Keratinocyte (primary cell): Measurements from ENCODE around the gene PSAP. TPM values are rescaled to one million over a fixed set of nuclear protein-coding genes. Genes with fewer than 3 reads are reported as not detected.

ENCODE experiments used
- DNase-seq: peaks from one replicate; pipeline ENCODE4 v3.0.0-alpha.2; 2011; ENCODE audit warnings: low read depth, missing footprints, low spot score
- FAIRE-seq: peaks from 2 replicates; lab custom pipeline; 2011; peaks lifted over from hg19 to GRCh38; lab: Jason Lieb, UNC
- H2AFZ ChIP-seq: 2 replicates; pipeline ENCODE4 v1.6.0; 2012; ENCODE audit warnings: low read length, control low read depth, inconsistent platforms; ENCODE audit not compliant: control insufficient read depth
- H3K27ac ChIP-seq: 2 replicates; pipeline ENCODE4 v1.5.1; 2011; ENCODE audit warnings: low read length; ENCODE audit not compliant: control insufficient read depth, insufficient read depth
- H3K27me3 ChIP-seq: 3 replicates; pipeline ENCODE4 v1.6.0; 2011; ENCODE audit warnings: low read length; ENCODE audit not compliant: control insufficient read depth, insufficient read depth; ENCODE audit errors: extremely low read depth
- H3K36me3 ChIP-seq, 2 experiments: 2 replicates in 1 of 2; 3 replicates in 1 of 2; pipeline ENCODE4 v1.5.1; 2011; ENCODE audit warnings: low read length in 2 of 2, mild to moderate bottlenecking in 1 of 2; ENCODE audit not compliant: control insufficient read depth in 2 of 2, insufficient read depth in 2 of 2; ENCODE audit errors: extremely low read depth in 1 of 2
- H3K4me1 ChIP-seq: 3 replicates; pipeline ENCODE4 v1.5.1; 2011; ENCODE audit warnings: low read length; ENCODE audit not compliant: control insufficient read depth, insufficient read depth; ENCODE audit errors: extremely low read depth
- H3K4me2 ChIP-seq: 3 replicates; pipeline ENCODE4 v1.6.0; 2011; ENCODE audit warnings: low read depth, low read length; ENCODE audit not compliant: control insufficient read depth, insufficient read depth; ENCODE audit errors: extremely low read depth
- H3K4me3 ChIP-seq, 3 experiments: fragments of 200-600 bp in 1 of 3; sonication (generic) in 1 of 3; 2 replicates in 2 of 3; 3 replicates in 1 of 3; pipeline ENCODE4 v1.5.1; 2011 to 2016; ENCODE audit warnings: low read length in 3 of 3, mild to moderate bottlenecking in 3 of 3, control low read depth in 2 of 3, inconsistent platforms in 1 of 3, low read depth in 1 of 3, mixed read lengths in 1 of 3, mixed run types in 1 of 3, moderate library complexity in 1 of 3; ENCODE audit not compliant: control insufficient read depth in 2 of 3, insufficient read depth in 2 of 3; ENCODE audit errors: extremely low read depth in 1 of 3
- H3K79me2 ChIP-seq: 2 replicates; pipeline ENCODE4 v1.6.0; 2012; ENCODE audit warnings: low read length; ENCODE audit not compliant: control insufficient read depth, insufficient read depth
- H3K9ac ChIP-seq: 3 replicates; pipeline ENCODE4 v1.6.0; 2011; ENCODE audit warnings: low read length; ENCODE audit not compliant: control insufficient read depth, insufficient read depth; ENCODE audit errors: extremely low read depth
- H3K9me1 ChIP-seq: 3 replicates; pipeline ENCODE4 v1.6.0; 2011; ENCODE audit warnings: low read length; ENCODE audit not compliant: control insufficient read depth, insufficient read depth; ENCODE audit errors: extremely low read depth
- H3K9me3 ChIP-seq: 2 replicates; pipeline ENCODE4 v1.5.1; 2012; ENCODE audit warnings: low read depth, low read length; ENCODE audit not compliant: control insufficient read depth
- H4K20me1 ChIP-seq: 3 replicates; pipeline ENCODE4 v1.6.0; 2011; ENCODE audit warnings: low read length; ENCODE audit not compliant: control insufficient read depth, insufficient read depth; ENCODE audit errors: extremely low read depth
- EZH2 ChIP-seq: IDR thresholded peaks from one replicate; pipeline ENCODE4 v1.6.1; 2012; ENCODE audit warnings: inconsistent platforms, mild to moderate bottlenecking, low read length, moderate library complexity
- dilution Hi-C: fragments of 300-500 bp; cut with MboI; formaldehyde crosslinking; loops from one replicate; pipeline ENCODE4 v1.7.0; 2020; ENCODE audit warnings: low sequenced_read_pairs; ENCODE audit not compliant: extremely low pct_ligation_motif_present
- polyA plus RNA-seq, 5 experiments: library from polyadenylated mRNA; depleted of rRNA in 3 of 5; stranded (reverse) in 3 of 5; stranded (forward) in 1 of 5; unstranded in 1 of 5; fragments of >200 nt; gene quantifications; 1 replicate in 1 of 5; 2 replicates in 3 of 5; 3 replicates in 1 of 5; pipeline versions ENCODE4 v1.2.1 to v1.2.3, GENCODE V29; 2011 to 2012; ENCODE audit warnings: missing spikeins in 2 of 5, low read depth in 1 of 5, low replicate concordance in 1 of 5
- TF ChIP-seq, protein P1 (sequence below), 3 experiments: IDR thresholded peaks in 1 of 3; conservative IDR thresholded peaks in 1 of 3; optimal IDR thresholded peaks in 1 of 3; 2 replicates in 2 of 3; 3 replicates in 1 of 3; pipeline versions ENCODE3 to v1.5.1; 2011; ENCODE audit warnings: low read length in 3 of 3, mild to moderate bottlenecking in 3 of 3, moderate library complexity in 2 of 3, control low read depth in 1 of 3, inconsistent platforms in 1 of 3; ENCODE audit not compliant: insufficient read depth in 2 of 3; ENCODE audit errors: extremely low read depth in 1 of 3

The PSAP gene
- polyA plus RNA-seq, 1 donor (not counting 4 experiments of a cell fraction or from before 2014, with no cell fraction given): 1,075 TPM

DNA sequence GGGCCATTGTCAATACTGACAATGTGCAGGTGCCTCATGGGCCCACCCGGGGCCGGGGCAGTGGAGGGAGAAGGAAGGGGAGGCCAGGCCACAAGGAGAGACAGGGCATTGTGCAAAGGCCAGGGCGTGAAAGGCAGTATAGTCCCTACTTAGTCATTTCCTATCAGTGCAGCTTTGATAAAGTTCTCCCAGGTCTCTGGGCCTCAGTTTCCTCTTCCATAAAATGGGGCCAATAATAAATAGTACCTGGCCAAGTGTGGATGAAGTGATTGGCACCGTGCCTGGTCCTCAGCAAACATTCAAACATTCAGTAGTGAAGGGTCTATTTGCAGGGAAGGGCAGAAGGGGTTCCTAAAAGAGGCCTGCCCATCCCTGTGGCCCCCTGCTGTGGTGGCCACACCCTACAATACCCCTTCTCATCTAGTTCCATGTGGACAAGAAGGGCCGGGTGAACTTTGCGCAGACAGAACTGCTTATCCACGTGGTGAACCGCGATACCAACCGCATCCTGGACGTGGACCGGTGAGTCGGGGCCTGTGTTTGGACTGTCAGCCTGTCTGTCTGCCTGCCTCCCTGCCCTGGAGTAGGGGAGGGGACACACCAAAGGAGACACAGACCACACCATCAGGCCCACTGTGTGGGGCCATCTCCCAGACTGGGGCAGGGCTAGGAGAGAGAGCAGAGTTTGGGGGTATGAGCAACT lies 40.9 kb downstream of the PSAP start:
- FAIRE-seq (no peak), DNase-seq (no peak)
- no peaks in the 10 kb centered on the region for H3K9me3 ChIP-seq
- H3K27me3 ChIP-seq: peaks cover 10% of the 10 kb centered on the region
- H4K20me1 ChIP-seq: no peaks in the 10 kb centered on the region
- no peak overlapping the region for H2AFZ ChIP-seq
- no peaks in the 10 kb centered on the region for H3K79me2 ChIP-seq
- H3K27ac ChIP-seq: no peak overlapping the region
- H3K4me2 ChIP-seq: no peak overlapping the region
- H3K4me3 ChIP-seq: no peak overlapping the region
- dilution Hi-C loops: no loop called here
- no peak overlapping the region for H3K9ac ChIP-seq
- no peaks in the 10 kb centered on the region for H3K9me1 ChIP-seq
- no peak for TF ChIP-seq EZH2
- TF ChIP-seq, protein P1, sequence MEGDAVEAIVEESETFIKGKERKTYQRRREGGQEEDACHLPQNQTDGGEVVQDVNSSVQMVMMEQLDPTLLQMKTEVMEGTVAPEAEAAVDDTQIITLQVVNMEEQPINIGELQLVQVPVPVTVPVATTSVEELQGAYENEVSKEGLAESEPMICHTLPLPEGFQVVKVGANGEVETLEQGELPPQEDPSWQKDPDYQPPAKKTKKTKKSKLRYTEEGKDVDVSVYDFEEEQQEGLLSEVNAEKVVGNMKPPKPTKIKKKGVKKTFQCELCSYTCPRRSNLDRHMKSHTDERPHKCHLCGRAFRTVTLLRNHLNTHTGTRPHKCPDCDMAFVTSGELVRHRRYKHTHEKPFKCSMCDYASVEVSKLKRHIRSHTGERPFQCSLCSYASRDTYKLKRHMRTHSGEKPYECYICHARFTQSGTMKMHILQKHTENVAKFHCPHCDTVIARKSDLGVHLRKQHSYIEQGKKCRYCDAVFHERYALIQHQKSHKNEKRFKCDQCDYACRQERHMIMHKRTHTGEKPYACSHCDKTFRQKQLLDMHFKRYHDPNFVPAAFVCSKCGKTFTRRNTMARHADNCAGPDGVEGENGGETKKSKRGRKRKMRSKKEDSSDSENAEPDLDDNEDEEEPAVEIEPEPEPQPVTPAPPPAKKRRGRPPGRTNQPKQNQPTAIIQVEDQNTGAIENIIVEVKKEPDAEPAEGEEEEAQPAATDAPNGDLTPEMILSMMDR (optimal IDR thresholded peaks at IDR 0.05 in 1 of 3, IDR thresholded peaks at IDR 0.05 in 1 of 3, conservative IDR thresholded peaks at IDR 0.05 in 1 of 3; ENCODE audit: extremely low read depth in 1 of 3, insufficient read depth in 2 of 3, low read length in 3 of 3): no peak
- peaks cover under 1 to 7% of the 10 kb centered on the region in 2 experiments for H3K36me3 ChIP-seq
- H3K4me1 ChIP-seq: no peaks in the 10 kb centered on the region

DNA sequence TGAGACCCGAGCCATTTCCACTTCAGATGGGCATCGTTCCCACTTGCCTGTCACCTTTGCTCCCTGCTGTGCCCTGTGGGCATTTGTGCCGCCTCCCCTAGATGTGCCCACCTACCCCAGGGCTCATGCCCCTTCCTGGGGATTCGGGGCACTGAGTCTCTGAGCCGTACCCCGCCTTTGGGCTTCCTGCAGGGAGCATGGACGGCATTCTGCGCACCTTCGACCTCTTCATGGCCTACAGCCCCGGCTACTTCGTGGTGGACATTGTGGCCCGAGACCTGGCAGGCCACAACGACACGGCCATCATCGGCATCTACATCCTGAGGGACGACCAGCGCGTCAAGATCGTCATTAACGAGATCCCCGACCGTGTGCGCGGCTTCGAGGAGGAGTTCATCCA lies 41.4 kb downstream of the PSAP start:
- no peaks in the 10 kb centered on the region for H3K9me1 ChIP-seq
- TF ChIP-seq, protein P1 (optimal IDR thresholded peaks at IDR 0.05 in 1 of 3, IDR thresholded peaks at IDR 0.05 in 1 of 3, conservative IDR thresholded peaks at IDR 0.05 in 1 of 3; ENCODE audit: extremely low read depth in 1 of 3, insufficient read depth in 2 of 3, low read length in 3 of 3): no peak
- no peak for TF ChIP-seq EZH2
- no peaks in the 10 kb centered on the region for H3K9me3 ChIP-seq

More for the DNA sequence above, 41.4 kb downstream of the PSAP start:
- no peak overlapping the region for H3K4me2 ChIP-seq
- dilution Hi-C loops: no loop called here
- peaks cover 13% of the 10 kb centered on the region for H3K27me3 ChIP-seq
- no peak overlapping the region for H3K4me3 ChIP-seq
- FAIRE-seq (no peak), DNase-seq (no peak)
- H3K27ac ChIP-seq: no peak overlapping the region
- no peaks in the 10 kb centered on the region for H3K79me2 ChIP-seq
- H3K9ac ChIP-seq: no peak overlapping the region
- H2AFZ ChIP-seq: no peak overlapping the region
- H3K36me3 ChIP-seq: peaks cover 0 to 4% of the 10 kb centered on the region in 2 experiments
- H3K4me1 ChIP-seq: no peaks in the 10 kb centered on the region
- H4K20me1 ChIP-seq: no peaks in the 10 kb centered on the region
